Right lobe of liver (tissue), 4 donors: Measurements from ENCODE around the gene CD47.

Source experiments
- CTCF ChIP-seq, 4 donors: fragments of 200-600 bp in 3 of 4; fragments of 450-650 bp in 1 of 4; IDR thresholded peaks; one replicate each; pipeline versions ENCODE4 v1.5.1 to v1.8.0; 2016 to 2022; ENCODE audit warnings: antibody characterized with exemption in 4 of 4, mild to moderate bottlenecking in 2 of 4
- POLR2A ChIP-seq: fragments of 450-650 bp; IDR thresholded peaks from one replicate; pipeline ENCODE4 v1.6.1; 2017; ENCODE audit warnings: antibody characterized with exemption, mild to moderate bottlenecking
- donor health status: DM: no; HTN: no; CAD: no.
- donor health status: DM: no; HTN: no; CAD: no.
- donor health status: DM: no; HTN: yes; CAD: no.

GRCh38 chr3:108103040-108103751 is 12.4 kb upstream of the CD47 start:
- no peak for TF ChIP-seq CTCF (IDR thresholded peaks at IDR 0.05)
- TF ChIP-seq POLR2A, result no peak
